Liver (tissue), 9 donors: ENCODE data around the gene HOXD9. TPM values are rescaled to one million over a fixed set of nuclear protein-coding genes. Genes with fewer than 3 reads are reported as not detected.

Experiments used
- DNase-seq: peaks from one replicate; pipeline ENCODE4 v3.0.0-alpha.2; 2017; ENCODE audit warnings: low spot score
- H3K27ac ChIP-seq, 2 donors: one replicate each; pipeline ENCODE4 v1.7.0; 2013; ENCODE audit warnings: inconsistent platforms in 2 of 2, low read length in 2 of 2, control low read depth in 1 of 2, low read depth in 1 of 2, mild to moderate bottlenecking in 1 of 2
- H3K27me3 ChIP-seq, 4 donors: one replicate each; pipeline versions ENCODE4 v1.6.1 to v1.7.0; 2013; ENCODE audit warnings: low read length in 3 of 4, inconsistent platforms in 1 of 4, mild to moderate bottlenecking in 1 of 4, moderate library complexity in 1 of 4; ENCODE audit not compliant: control insufficient read depth in 4 of 4, insufficient read depth in 4 of 4
- H3K36me3 ChIP-seq, 4 donors: one replicate each; pipeline versions ENCODE4 v1.6.1 to v1.7.0; 2013; ENCODE audit warnings: low read length in 3 of 4, mild to moderate bottlenecking in 3 of 4, low read depth in 1 of 4, moderate library complexity in 1 of 4; ENCODE audit not compliant: control insufficient read depth in 4 of 4, insufficient read depth in 3 of 4
- H3K4me1 ChIP-seq, 4 donors: one replicate each; pipeline versions ENCODE4 v1.6.1 to v1.7.0; 2013; ENCODE audit warnings: low read length in 3 of 4, mild to moderate bottlenecking in 3 of 4, moderate library complexity in 1 of 4; ENCODE audit not compliant: control insufficient read depth in 4 of 4, insufficient read depth in 4 of 4
- H3K4me3 ChIP-seq, 3 donors: one replicate each; pipeline versions ENCODE4 v1.6.1 to v1.7.0; 2013; ENCODE audit warnings: low read length in 3 of 3, control low read depth in 1 of 3, low read depth in 1 of 3, mild to moderate bottlenecking in 1 of 3
- H3K9ac ChIP-seq, 2 donors: one replicate each; pipeline ENCODE4 v1.7.0; 2013; ENCODE audit warnings: low read length in 2 of 2, mild to moderate bottlenecking in 2 of 2, moderate library complexity in 2 of 2, control low read depth in 1 of 2, low read depth in 1 of 2
- H3K9me3 ChIP-seq, 4 donors: one replicate each; pipeline versions ENCODE4 v1.6.1 to v1.7.0; 2013; ENCODE audit warnings: low read length in 3 of 4; ENCODE audit not compliant: control insufficient read depth in 4 of 4
- ATF3 ChIP-seq: IDR thresholded peaks from 2 replicates; pipeline ENCODE4 v1.6.1; 2016; ENCODE audit warnings: antibody characterized with exemption
- CTCF ChIP-seq: fragments of 150-350 bp; IDR thresholded peaks from 2 replicates; pipeline ENCODE4 v1.5.1; 2017; ENCODE audit warnings: improper control_type of control experiment, low read depth, low read length; ENCODE audit not compliant: missing input control
- EGR1 ChIP-seq, 2 donors: IDR thresholded peaks; 2 replicates each; pipeline ENCODE4 v1.6.1; 2016 to 2018; ENCODE audit warnings: antibody characterized with exemption in 2 of 2, low read depth in 2 of 2
- FOXA1 ChIP-seq: IDR thresholded peaks from 2 replicates; pipeline ENCODE4 v1.6.1; 2016; ENCODE audit warnings: antibody characterized with exemption
- FOXA2 ChIP-seq: IDR thresholded peaks from 2 replicates; pipeline ENCODE4 v1.6.1; 2016; ENCODE audit warnings: antibody characterized with exemption
- GABPA ChIP-seq, 2 donors: IDR thresholded peaks in 1 of 2; conservative IDR thresholded peaks in 1 of 2; 2 replicates each; pipeline ENCODE4 v1.6.1; 2016; ENCODE audit warnings: antibody characterized with exemption in 2 of 2, mild to moderate bottlenecking in 1 of 2, moderate library complexity in 1 of 2
- HNF4A ChIP-seq, 2 donors: conservative IDR thresholded peaks; 2 replicates each; pipeline ENCODE4 v1.6.1; 2016; ENCODE audit warnings: antibody characterized with exemption in 2 of 2, mild to moderate bottlenecking in 2 of 2
- HNF4G ChIP-seq: IDR thresholded peaks from 2 replicates; pipeline ENCODE4 v1.6.1; 2016; ENCODE audit warnings: antibody characterized with exemption
- JUND ChIP-seq, 2 donors: IDR thresholded peaks; 2 replicates each; pipeline ENCODE4 v1.6.1; 2016; ENCODE audit warnings: antibody characterized with exemption in 2 of 2
- MAX ChIP-seq: IDR thresholded peaks from 2 replicates; pipeline ENCODE4 v1.6.1; 2016; ENCODE audit warnings: antibody characterized with exemption
- NR2F2 ChIP-seq: IDR thresholded peaks from 2 replicates; pipeline ENCODE4 v1.6.1; 2016; ENCODE audit warnings: antibody characterized with exemption
- REST ChIP-seq: IDR thresholded peaks from 2 replicates; pipeline ENCODE4 v1.6.1; 2016; ENCODE audit warnings: antibody characterized with exemption, mild to moderate bottlenecking
- RXRA ChIP-seq, 2 donors: IDR thresholded peaks; 2 replicates each; pipeline ENCODE4 v1.6.1; 2017 to 2018; ENCODE audit warnings: antibody characterized with exemption in 2 of 2, mild to moderate bottlenecking in 1 of 2
- SP1 ChIP-seq: IDR thresholded peaks from 2 replicates; pipeline ENCODE4 v1.6.1; 2018; ENCODE audit warnings: antibody characterized with exemption, mild to moderate bottlenecking
- TAF1 ChIP-seq: conservative IDR thresholded peaks from 2 replicates; pipeline ENCODE4 v1.6.1; 2016; ENCODE audit warnings: antibody characterized with exemption, mild to moderate bottlenecking
- YY1 ChIP-seq: IDR thresholded peaks from 2 replicates; pipeline ENCODE4 v1.6.1; 2016; ENCODE audit warnings: antibody characterized with exemption, mild to moderate bottlenecking
- ZBTB33 ChIP-seq: IDR thresholded peaks from 2 replicates; pipeline ENCODE4 v1.6.1; 2016; ENCODE audit warnings: antibody characterized with exemption
- WGBS: extraction: QIAGEN DNeasy Blood & Tissue Kit; methylation state at CpG from one replicate; pipeline ENCODE4 v1.1.7; 2013; 5-methylcytosine and 5-hydroxymethylcytosine counted together
- polyA plus RNA-seq, 2 donors: library from polyadenylated mRNA; stranded (reverse) in 1 of 2; unstranded in 1 of 2; fragments of 200-250 nt in 1 of 2; fragments of >200 nt in 1 of 2; fragmentation: Nextera tagmentation in 1 of 2; extraction: Ambion mirVana in 1 of 2; gene quantifications; one replicate each; pipeline versions ENCODE4 v1.2.1 to v1.2.3, GENCODE V29; 2013 to 2015
- total RNA-seq, 2 donors: library from RNA; depleted of rRNA; stranded (reverse); fragments of >200 nt; gene quantifications; one replicate each; pipeline ENCODE4 v1.2.3, GENCODE V29; 2014
- donor health status: healthy.
- donor health status: healthy.
- donor health status: healthy.
- donor health status: healthy.
- donor health status: healthy.

Gene HOXD9
- total and polyA plus RNA-seq, 4 donors = 0.07 TPM; not detected in 3

- TF ChIP-seq REST = no peak
- no peak for TF ChIP-seq JUND (IDR thresholded peaks at IDR 0.05)
Measured at GRCh38 chr2:176152350-176153181, 30.0 kb downstream of the HOXD9 start (continued).

GRCh38 chr2:176154576-176155252 lies 32.2 kb downstream of the HOXD9 start:
- H3K27me3 ChIP-seq = peaks cover 9 to 38% (median 22%) of the 10 kb centered on the region in 4 donors
- H3K4me1 ChIP-seq = peaks cover 3 to 12% (median 6%) of the 10 kb centered on the region in 4 donors
- no peak overlapping the region for H3K4me3 ChIP-seq
- DNase-seq = no peak
- H3K9ac ChIP-seq = no peak overlapping the region
- H3K36me3 ChIP-seq = no peaks in the 10 kb centered on the region
- TF ChIP-seq SP1 (no peak), ZBTB33 (no peak), RXRA (IDR thresholded peaks at IDR 0.05) (peak; percentile 51 to 72), GABPA (IDR thresholded peaks at IDR 0.05 in 1 of 2, conservative IDR thresholded peaks at IDR 0.05 in 1 of 2) (no peak), EGR1 (IDR thresholded peaks at IDR 0.05; ENCODE audit: low read depth in 2 of 2) (no peak), ATF3 (no peak), JUND (IDR thresholded peaks at IDR 0.05) (no peak), HNF4A (conservative IDR thresholded peaks at IDR 0.05) (peak in 1 of 2 donors; percentile 10), YY1 (no peak)
- H3K27ac ChIP-seq = no peak overlapping the region
- WGBS = 18% methylated on average over 11 of the region's 11 CpGs
- peaks cover 0 to 4% (median 0%) of the 10 kb centered on the region in 4 donors for H3K9me3 ChIP-seq

- H3K36me3 ChIP-seq = no peaks in the 10 kb centered on the region
- peaks cover 0 to 4% (median 0%) of the 10 kb centered on the region in 4 donors for H3K9me3 ChIP-seq
- H3K4me3 ChIP-seq = no peak overlapping the region
- peaks cover 9 to 34% (median 25%) of the 10 kb centered on the region in 4 donors for H3K27me3 ChIP-seq
- 14% methylated on average over 6 of the region's 6 CpGs for WGBS
- H3K9ac ChIP-seq = no peak overlapping the region
- no peak overlapping the region for H3K27ac ChIP-seq
- peaks cover 6 to 16% (median 11%) of the 10 kb centered on the region in 4 donors for H3K4me1 ChIP-seq
- no peak for DNase-seq
- TF ChIP-seq EGR1 (IDR thresholded peaks at IDR 0.05; ENCODE audit: low read depth in 2 of 2) (no peak), HNF4G (no peak), NR2F2 (no peak), CTCF (no peak), MAX (no peak), TAF1 (no peak), FOXA1 (no peak), FOXA2 (no peak), SP1 (no peak), JUND (IDR thresholded peaks at IDR 0.05) (no peak), ZBTB33 (no peak), HNF4A (conservative IDR thresholded peaks at IDR 0.05) (no peak), YY1 (no peak), GABPA (IDR thresholded peaks at IDR 0.05 in 1 of 2, conservative IDR thresholded peaks at IDR 0.05 in 1 of 2) (no peak)
Measured at GRCh38 chr2:176155356-176156044, 33.0 kb downstream of the HOXD9 start.
